ENCODE measurements around the gene GRIA4.

DNA sequence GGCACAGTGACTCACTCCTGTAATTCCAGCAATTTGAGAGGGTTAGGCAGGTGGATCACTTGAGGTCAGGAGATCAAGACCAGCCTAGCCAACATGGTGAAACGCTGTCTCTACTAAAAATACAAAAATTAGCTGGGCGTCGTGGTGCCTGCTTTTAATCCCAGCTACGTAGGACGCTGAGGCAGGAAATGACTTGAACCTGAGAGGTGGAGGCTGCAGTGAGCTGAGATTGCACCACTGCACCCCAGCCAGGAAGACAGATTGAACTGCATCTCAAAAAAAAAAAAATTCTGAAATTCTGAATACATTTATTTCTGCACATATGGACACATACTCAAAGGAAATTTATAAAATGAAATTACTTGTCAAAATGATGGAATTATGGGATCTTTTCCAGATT, 103.2 kb downstream of the GRIA4 start:
- no peak for TF ChIP-seq POLR2AphosphoS2 (conservative IDR thresholded peaks at IDR 0.05; ENCODE audit: low read length)
- TF ChIP-seq, protein P1, sequence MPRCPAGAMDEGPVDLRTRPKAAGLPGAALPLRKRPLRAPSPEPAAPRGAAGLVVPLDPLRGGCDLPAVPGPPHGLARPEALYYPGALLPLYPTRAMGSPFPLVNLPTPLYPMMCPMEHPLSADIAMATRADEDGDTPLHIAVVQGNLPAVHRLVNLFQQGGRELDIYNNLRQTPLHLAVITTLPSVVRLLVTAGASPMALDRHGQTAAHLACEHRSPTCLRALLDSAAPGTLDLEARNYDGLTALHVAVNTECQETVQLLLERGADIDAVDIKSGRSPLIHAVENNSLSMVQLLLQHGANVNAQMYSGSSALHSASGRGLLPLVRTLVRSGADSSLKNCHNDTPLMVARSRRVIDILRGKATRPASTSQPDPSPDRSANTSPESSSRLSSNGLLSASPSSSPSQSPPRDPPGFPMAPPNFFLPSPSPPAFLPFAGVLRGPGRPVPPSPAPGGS (IDR thresholded peaks at IDR 0.05), result no peak
- no peak for TF ChIP-seq RCOR1 (IDR thresholded peaks at IDR 0.05; ENCODE audit: low read depth, low read length)
- TF ChIP-seq CTCF (IDR thresholded peaks at IDR 0.05), result no peak
- TF ChIP-seq, protein P2, sequence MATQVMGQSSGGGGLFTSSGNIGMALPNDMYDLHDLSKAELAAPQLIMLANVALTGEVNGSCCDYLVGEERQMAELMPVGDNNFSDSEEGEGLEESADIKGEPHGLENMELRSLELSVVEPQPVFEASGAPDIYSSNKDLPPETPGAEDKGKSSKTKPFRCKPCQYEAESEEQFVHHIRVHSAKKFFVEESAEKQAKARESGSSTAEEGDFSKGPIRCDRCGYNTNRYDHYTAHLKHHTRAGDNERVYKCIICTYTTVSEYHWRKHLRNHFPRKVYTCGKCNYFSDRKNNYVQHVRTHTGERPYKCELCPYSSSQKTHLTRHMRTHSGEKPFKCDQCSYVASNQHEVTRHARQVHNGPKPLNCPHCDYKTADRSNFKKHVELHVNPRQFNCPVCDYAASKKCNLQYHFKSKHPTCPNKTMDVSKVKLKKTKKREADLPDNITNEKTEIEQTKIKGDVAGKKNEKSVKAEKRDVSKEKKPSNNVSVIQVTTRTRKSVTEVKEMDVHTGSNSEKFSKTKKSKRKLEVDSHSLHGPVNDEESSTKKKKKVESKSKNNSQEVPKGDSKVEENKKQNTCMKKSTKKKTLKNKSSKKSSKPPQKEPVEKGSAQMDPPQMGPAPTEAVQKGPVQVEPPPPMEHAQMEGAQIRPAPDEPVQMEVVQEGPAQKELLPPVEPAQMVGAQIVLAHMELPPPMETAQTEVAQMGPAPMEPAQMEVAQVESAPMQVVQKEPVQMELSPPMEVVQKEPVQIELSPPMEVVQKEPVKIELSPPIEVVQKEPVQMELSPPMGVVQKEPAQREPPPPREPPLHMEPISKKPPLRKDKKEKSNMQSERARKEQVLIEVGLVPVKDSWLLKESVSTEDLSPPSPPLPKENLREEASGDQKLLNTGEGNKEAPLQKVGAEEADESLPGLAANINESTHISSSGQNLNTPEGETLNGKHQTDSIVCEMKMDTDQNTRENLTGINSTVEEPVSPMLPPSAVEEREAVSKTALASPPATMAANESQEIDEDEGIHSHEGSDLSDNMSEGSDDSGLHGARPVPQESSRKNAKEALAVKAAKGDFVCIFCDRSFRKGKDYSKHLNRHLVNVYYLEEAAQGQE (IDR thresholded peaks at IDR 0.05), result no peak
- no peak for TF ChIP-seq NR3C1 (IDR thresholded peaks at IDR 0.05)
- no peak for TF ChIP-seq ZNF302 (CRISPR knock-in tag; IDR thresholded peaks at IDR 0.05)
- TF ChIP-seq ESRRA (IDR thresholded peaks at IDR 0.05; ENCODE audit: borderline replicate concordance, low read length), result no peak
- TF ChIP-seq RAD21 (conservative IDR thresholded peaks at IDR 0.05 in 1 of 2, IDR thresholded peaks at IDR 0.05 in 1 of 2), result no peak
- no peak for TF ChIP-seq CBX2 (IDR thresholded peaks at IDR 0.05; ENCODE audit: borderline replicate concordance, low read depth)
- no peak for TF ChIP-seq RFX5 (IDR thresholded peaks at IDR 0.05)
- no peak for TF ChIP-seq ELK1 (IDR thresholded peaks at IDR 0.05; ENCODE audit: low read depth, low read length)

Measured in A549 (cell line).